ENCODE measurements around the gene DCBLD1. TPM values are rescaled to one million over a fixed set of nuclear protein-coding genes. Genes with fewer than 3 reads are reported as not detected.

The DCBLD1 gene
- total RNA-seq, 2 experiments from 2014 or later, result 4.4 to 4.5 TPM

DNA sequence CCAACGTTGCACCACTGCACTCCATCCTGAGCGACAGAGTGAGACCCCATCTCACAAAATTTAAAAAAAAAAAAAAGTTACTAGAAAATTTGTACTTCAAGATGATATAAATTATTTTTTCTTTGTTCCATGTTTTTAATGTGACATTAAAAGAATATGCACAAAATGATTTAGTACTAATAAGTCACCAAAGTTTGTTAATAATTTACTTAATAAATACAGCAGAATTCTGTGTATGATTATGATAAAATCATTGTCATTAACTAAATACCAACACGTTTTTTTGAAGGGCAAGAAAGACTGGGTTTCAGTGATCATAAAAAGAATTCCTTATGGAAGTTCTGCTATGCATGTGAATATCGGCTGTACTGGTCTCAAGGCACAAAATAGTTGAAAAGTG, 91.7 kb downstream of the DCBLD1 start:
- Mint-ChIP-seq H3K27me3 (no peaks in the 10 kb centered on the region), H3K4me3 (no peak overlapping the region), H3K9me3 (no peaks in the 10 kb centered on the region), H3K36me3 (peaks cover 28% of the 10 kb centered on the region), H3K27ac (no peak overlapping the region), H3K4me1 (ENCODE audit: low read depth) (peaks cover 6% of the 10 kb centered on the region)
- POLR2A ChIA-PET, result no interaction called here
- intact Hi-C loops (cut with micrococcal nuclease), result no loop called here
- no peak for DNase-seq
- CTCF ChIA-PET, result no interaction called here

DNA sequence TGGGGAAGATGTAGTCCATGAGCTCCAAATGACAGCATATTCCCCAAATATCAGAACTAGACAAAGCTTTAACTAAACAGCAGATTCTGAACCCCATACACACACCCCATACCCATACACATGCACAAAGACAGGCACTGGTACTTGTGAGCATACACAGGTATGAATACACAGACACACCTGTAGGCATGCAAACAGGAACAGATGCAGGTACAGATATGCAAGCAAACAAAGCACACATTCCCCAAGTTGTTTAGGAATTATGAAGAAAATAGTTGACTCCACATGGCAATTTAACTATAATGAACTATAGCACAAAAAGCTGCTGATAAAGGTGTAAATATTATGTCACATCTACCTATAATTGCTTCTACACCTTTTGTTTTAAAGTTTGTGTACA, 103.2 kb downstream of the DCBLD1 start:
- H3K27ac Mint-ChIP-seq, result no peak overlapping the region
- DNase-seq, result no peak
- CTCF ChIA-PET, result interaction anchor here (1.4 kb wide), 1 partner anchor 19 kb away, joined by 3 read pairs; no protein-coding TSS in a partner anchor
- H3K27me3 Mint-ChIP-seq, result no peaks in the 10 kb centered on the region
- H3K4me1 Mint-ChIP-seq (ENCODE audit: low read depth), result peaks cover 35% of the 10 kb centered on the region
- POLR2A ChIA-PET, result no interaction called here
- peaks cover 17% of the 10 kb centered on the region for H3K36me3 Mint-ChIP-seq
- no peak overlapping the region for H3K4me3 Mint-ChIP-seq
- no peaks in the 10 kb centered on the region for H3K9me3 Mint-ChIP-seq
- intact Hi-C loops (cut with micrococcal nuclease), result no loop called here

DNA sequence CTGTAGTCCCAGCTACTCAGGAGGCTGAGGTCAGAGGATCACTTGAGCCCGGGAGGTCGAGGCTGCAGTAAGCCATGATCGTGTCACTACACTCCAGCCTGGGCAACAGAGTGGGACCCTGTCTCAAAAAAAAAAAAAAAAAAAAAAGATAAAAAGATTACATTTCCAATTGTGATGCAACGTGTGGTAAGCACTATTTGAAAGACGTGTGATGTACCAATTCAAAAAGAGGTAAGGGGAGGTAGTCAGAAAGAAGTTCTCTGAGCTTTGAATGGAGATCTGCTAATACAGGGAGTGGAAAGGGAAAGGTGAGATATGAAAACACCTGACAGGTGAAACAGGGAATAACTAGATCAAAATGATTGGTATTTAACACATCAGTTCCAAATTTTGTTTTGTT, 108.0 kb downstream of the DCBLD1 start:
- intact Hi-C loops (cut with micrococcal nuclease), result no loop called here
- no peaks in the 10 kb centered on the region for H3K27me3 Mint-ChIP-seq
- H3K4me1 Mint-ChIP-seq (ENCODE audit: low read depth), result peaks cover 19% of the 10 kb centered on the region
- POLR2A ChIA-PET, result no interaction called here
- H3K9me3 Mint-ChIP-seq, result no peaks in the 10 kb centered on the region
- H3K36me3 Mint-ChIP-seq, result peaks cover 15% of the 10 kb centered on the region
- CTCF ChIA-PET, result interaction anchor here (1.9 kb wide), 1 partner anchor 140 kb away, joined by 7 read pairs; no protein-coding TSS in a partner anchor
- H3K27ac Mint-ChIP-seq, result no peak overlapping the region
- no peak for DNase-seq
- no peak overlapping the region for H3K4me3 Mint-ChIP-seq

DNA sequence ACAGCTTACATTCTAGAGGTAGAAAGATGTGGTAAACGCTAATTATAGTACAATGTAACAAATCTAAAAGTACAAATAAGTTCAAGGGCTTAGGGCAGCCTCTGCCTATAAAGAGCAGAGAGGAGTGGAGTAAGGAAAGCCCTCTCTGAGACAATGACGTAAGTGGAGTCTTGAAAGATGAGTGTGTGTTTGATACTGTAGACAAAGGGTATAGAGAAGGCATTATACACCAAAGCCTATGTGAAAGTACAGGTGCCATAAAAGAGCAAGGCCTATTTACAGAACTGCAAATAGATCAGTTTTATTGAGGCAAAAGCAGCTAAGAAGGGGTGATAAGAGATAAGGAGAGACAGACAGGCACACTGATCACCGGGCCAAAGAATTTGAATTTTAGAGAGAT, 108.9 kb downstream of the DCBLD1 start:
- CTCF ChIA-PET, result interaction anchor here (1.9 kb wide), 1 partner anchor 141 kb away, joined by 7 read pairs; no protein-coding TSS in a partner anchor
- intact Hi-C loops (cut with micrococcal nuclease), result no loop called here
- H3K4me3 Mint-ChIP-seq, result no peak overlapping the region
- H3K36me3 Mint-ChIP-seq, result peaks cover 23% of the 10 kb centered on the region
- DNase-seq, result no peak
- POLR2A ChIA-PET, result no interaction called here
- no peak overlapping the region for H3K27ac Mint-ChIP-seq
- no peaks in the 10 kb centered on the region for H3K27me3 Mint-ChIP-seq
- H3K4me1 Mint-ChIP-seq (ENCODE audit: low read depth), result peaks cover 21% of the 10 kb centered on the region
- H3K9me3 Mint-ChIP-seq, result peaks cover 4% of the 10 kb centered on the region

DNA sequence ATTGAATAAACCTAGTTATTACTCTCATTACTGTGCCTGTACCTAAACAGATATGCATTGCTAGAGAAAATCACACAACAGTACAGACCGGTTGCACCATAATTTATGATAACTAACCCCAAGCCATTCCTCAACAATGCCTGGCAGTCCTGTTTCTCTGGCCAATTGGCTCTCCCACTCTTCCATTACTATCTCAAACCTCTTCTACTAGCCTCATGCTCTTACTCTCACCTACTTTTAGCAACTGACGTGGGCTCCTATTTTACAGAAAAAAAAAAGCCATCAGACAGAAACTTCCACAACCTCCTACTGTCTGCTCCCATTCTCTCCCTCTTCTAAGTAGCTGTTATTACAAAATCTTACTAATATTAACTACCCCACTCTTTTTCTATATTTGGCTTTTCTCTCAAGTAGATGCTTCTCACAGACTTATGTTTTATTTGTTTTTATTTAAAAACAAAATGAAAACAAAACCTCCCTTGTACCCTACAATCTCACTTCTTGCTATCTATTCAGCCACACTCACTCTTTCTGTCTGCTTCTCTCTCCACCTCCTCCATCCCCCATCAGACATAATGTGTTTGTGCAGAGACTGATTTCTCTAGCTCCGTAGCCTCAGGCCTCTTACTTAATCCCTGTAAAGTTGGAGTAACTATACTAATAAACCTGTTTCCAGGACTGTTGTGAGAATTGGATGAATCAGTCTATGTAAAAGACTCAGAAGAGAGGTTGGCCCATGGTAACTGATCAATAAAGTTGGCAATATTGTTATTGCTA, 110.7 kb downstream of the DCBLD1 start:
- H3K9me3 Mint-ChIP-seq, result peaks cover 7% of the 10 kb centered on the region
- intact Hi-C loops (cut with micrococcal nuclease), result loop anchor here (1.0 kb wide), 1 partner anchor 8 kb away; no protein-coding TSS in a partner anchor
- no peak overlapping the region for H3K4me3 Mint-ChIP-seq
- H3K4me1 Mint-ChIP-seq (ENCODE audit: low read depth), result peaks cover 23% of the 10 kb centered on the region
- ChIA-PET POLR2A (interaction anchor here (0.6 kb wide), 1 partner anchor 1124 kb away, joined by 4 read pairs; no protein-coding TSS in a partner anchor), CTCF (no interaction called here)
- H3K27me3 Mint-ChIP-seq, result no peaks in the 10 kb centered on the region
- H3K27ac Mint-ChIP-seq, result no peak overlapping the region
- H3K36me3 Mint-ChIP-seq, result peaks cover 34% of the 10 kb centered on the region
- no peak for DNase-seq

DNA sequence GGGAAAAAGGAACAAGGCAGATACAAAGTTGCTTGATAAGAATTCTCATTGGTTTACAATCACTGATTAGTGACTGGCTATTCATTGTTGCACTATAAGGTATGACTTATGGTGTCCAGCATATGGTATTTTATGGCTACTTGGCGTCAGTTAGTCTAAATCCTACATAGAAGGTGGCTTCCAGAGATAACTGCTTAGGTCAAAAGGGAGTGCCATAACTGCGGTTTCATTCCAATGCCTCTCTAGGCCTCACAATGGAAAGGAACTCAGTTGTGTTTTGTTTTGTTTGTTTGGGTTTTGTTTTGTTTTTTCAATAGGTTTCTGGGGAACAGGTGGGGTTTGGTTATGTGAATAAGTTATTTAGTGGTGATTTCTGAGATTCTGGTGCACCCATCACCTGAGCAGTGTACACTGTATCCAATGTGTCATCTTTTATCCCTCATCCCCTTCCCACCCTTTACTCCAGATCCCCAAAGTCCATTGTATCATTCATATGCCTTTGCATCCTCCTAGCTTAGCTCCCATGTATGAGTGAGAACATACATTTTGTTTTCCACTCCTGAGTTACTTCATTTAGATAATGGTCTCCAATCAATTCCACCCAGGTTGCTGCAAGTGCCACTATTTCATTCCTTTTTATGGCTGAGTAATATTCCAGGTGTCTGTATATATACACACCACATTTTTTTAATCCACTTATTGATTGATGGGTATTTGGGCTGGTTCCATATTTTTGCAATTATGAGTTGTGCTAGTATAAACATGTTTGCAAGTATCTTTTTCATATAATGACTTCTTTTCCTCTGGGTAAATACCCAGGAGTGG, 112.8 kb downstream of the DCBLD1 start:
- Mint-ChIP-seq H3K4me1 (ENCODE audit: low read depth) (peaks cover 37% of the 10 kb centered on the region), H3K4me3 (no peak overlapping the region), H3K36me3 (peaks cover 38% of the 10 kb centered on the region), H3K9me3 (peaks cover 7% of the 10 kb centered on the region), H3K27ac (no peak overlapping the region), H3K27me3 (no peaks in the 10 kb centered on the region)
- ChIA-PET CTCF (no interaction called here), POLR2A (no interaction called here)
- DNase-seq, result no peak
- intact Hi-C loops (cut with micrococcal nuclease), result no loop called here

DNA sequence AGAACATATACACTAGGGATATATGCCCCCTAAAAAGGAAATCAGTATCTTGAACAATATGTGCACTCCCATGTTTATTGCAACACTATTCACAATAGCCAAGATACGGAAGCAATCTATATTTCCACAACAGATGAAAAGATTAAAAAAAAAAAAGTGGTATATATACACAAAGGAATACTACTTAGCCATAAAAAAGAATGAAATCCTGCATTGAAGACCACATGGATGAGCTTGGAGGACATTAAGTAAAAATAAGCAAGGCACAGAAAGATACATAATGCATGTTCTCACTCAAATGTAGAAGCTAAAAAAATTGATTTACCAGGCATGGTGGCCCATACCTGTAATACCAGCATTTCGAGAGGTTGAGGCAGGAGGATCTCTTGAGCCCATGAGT, 115.3 kb downstream of the DCBLD1 start:
- ChIA-PET CTCF (interaction anchor here (0.6 to 1.8 kb wide), 2 partner anchors 148 to 177 kb away, joined by 3 to 8 read pairs; no protein-coding TSS in a partner anchor), POLR2A (no interaction called here)
- no peaks in the 10 kb centered on the region for H3K27me3 Mint-ChIP-seq
- peaks cover 37% of the 10 kb centered on the region for H3K4me1 Mint-ChIP-seq (ENCODE audit: low read depth)
- no peak for DNase-seq
- H3K36me3 Mint-ChIP-seq, result peaks cover 36% of the 10 kb centered on the region
- intact Hi-C loops (cut with micrococcal nuclease), result no loop called here
- peaks cover 7% of the 10 kb centered on the region for H3K9me3 Mint-ChIP-seq
- no peak overlapping the region for H3K27ac Mint-ChIP-seq
- H3K4me3 Mint-ChIP-seq, result no peak overlapping the region

Other genes with a start within 250 kb of the DCBLD1 start
- gene VGLL2, start 217.1 kb upstream of the DCBLD1 start, total RNA-seq, result not detected
- gene ROS1, start 56.7 kb upstream of the DCBLD1 start, total RNA-seq, result not detected
- 10 to 100 TPM; 14.8 to 15.8 TPM for gene GOPC, start 119.8 kb downstream of the DCBLD1 start, total RNA-seq
- 10 to 100 TPM; 33.6 to 33.9 TPM for gene NUS1, start 192.8 kb downstream of the DCBLD1 start, total RNA-seq

Data from activated CD4-positive, alpha-beta memory T cell treated with anti-CD3 and anti-CD28 coated beads for 36 hours (primary cell).